ENCODE data around the gene COL7A1. TPM values are rescaled to one million over a fixed set of nuclear protein-coding genes. Genes with fewer than 3 reads are reported as not detected.
A peak's percentile ranks its signal among the peaks of the same experiment; 100 is the strongest.

COL7A1 gene
- total and polyA plus RNA-seq, 2 of the 13 experiments (the other 11 are each of a cell fraction or from before 2014, with no cell fraction given) = 2.7 to 11.7 TPM

DNA sequence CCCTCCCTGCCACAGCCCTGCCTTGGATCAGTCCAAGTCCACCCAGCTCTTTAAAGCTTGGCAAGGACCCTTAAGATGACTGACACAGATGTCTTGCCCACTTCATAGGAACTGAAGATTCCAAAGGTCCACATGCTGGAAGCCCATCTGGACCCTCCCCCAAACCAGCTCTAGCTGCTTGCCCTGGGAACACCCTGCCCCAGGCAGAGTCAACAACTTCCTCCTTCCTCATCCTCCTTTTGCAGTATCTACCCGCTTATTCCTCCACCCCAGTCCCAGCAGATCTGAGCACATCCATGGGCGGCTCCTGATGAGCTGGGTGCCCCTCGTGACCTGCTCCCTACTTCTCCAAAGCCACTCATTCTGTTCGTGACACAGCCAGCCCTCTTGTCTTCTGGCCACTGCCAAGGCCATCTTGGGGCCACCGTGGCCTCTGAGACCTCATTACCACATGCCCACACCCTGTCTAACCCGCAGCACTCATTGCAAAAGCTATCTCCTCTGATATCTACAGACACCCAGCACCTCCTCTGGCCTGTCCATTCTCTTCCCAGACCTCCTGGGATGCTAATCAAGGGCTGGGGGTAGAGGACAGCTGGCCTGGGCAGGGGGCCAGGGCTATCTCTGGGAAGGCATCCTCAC is 36.5 kb downstream of the COL7A1 start (continued):
- no peak for TF ChIP-seq RARG (CRISPR knock-in tag; IDR thresholded peaks at IDR 0.05; ENCODE audit: low read depth)
- 0 out of 2 replicates have a peak, but pooled peaks have one; percentile 26 for TF ChIP-seq SNAI1 (CRISPR knock-in tag; IDR thresholded peaks at IDR 0.05; ENCODE audit: borderline replicate concordance)
- TF ChIP-seq, protein P1, sequence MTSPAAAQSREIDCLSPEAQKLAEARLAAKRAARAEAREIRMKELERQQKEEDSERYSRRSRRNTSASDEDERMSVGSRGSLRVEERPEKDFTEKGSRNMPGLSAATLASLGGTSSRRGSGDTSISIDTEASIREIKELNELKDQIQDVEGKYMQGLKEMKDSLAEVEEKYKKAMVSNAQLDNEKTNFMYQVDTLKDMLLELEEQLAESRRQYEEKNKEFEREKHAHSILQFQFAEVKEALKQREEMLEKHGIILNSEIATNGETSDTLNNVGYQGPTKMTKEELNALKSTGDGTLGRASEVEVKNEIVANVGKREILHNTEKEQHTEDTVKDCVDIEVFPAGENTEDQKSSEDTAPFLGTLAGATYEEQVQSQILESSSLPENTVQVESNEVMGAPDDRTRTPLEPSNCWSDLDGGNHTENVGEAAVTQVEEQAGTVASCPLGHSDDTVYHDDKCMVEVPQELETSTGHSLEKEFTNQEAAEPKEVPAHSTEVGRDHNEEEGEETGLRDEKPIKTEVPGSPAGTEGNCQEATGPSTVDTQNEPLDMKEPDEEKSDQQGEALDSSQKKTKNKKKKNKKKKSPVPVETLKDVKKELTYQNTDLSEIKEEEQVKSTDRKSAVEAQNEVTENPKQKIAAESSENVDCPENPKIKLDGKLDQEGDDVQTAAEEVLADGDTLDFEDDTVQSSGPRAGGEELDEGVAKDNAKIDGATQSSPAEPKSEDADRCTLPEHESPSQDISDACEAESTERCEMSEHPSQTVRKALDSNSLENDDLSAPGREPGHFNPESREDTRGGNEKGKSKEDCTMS (CRISPR knock-in tag; conservative IDR thresholded peaks at IDR 0.05) = no peak
- TF ChIP-seq, protein P2, sequence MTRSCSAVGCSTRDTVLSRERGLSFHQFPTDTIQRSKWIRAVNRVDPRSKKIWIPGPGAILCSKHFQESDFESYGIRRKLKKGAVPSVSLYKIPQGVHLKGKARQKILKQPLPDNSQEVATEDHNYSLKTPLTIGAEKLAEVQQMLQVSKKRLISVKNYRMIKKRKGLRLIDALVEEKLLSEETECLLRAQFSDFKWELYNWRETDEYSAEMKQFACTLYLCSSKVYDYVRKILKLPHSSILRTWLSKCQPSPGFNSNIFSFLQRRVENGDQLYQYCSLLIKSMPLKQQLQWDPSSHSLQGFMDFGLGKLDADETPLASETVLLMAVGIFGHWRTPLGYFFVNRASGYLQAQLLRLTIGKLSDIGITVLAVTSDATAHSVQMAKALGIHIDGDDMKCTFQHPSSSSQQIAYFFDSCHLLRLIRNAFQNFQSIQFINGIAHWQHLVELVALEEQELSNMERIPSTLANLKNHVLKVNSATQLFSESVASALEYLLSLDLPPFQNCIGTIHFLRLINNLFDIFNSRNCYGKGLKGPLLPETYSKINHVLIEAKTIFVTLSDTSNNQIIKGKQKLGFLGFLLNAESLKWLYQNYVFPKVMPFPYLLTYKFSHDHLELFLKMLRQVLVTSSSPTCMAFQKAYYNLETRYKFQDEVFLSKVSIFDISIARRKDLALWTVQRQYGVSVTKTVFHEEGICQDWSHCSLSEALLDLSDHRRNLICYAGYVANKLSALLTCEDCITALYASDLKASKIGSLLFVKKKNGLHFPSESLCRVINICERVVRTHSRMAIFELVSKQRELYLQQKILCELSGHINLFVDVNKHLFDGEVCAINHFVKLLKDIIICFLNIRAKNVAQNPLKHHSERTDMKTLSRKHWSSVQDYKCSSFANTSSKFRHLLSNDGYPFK (CRISPR knock-in tag; IDR thresholded peaks at IDR 0.05; ENCODE audit: borderline replicate concordance) = peak; percentile 34; the same call in 1 of the 2 replicates
- TF ChIP-seq PHF8 (CRISPR knock-in tag; IDR thresholded peaks at IDR 0.05) = no peak
- TF ChIP-seq HDAC2 (CRISPR knock-in tag; IDR thresholded peaks at IDR 0.05) = no peak
- peak; percentile 9; the same call in 1 of the 2 replicates for TF ChIP-seq TBX2 (CRISPR knock-in tag; IDR thresholded peaks at IDR 0.05; ENCODE audit: borderline replicate concordance)
- TF ChIP-seq, protein P3, sequence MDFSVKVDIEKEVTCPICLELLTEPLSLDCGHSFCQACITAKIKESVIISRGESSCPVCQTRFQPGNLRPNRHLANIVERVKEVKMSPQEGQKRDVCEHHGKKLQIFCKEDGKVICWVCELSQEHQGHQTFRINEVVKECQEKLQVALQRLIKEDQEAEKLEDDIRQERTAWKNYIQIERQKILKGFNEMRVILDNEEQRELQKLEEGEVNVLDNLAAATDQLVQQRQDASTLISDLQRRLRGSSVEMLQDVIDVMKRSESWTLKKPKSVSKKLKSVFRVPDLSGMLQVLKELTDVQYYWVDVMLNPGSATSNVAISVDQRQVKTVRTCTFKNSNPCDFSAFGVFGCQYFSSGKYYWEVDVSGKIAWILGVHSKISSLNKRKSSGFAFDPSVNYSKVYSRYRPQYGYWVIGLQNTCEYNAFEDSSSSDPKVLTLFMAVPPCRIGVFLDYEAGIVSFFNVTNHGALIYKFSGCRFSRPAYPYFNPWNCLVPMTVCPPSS (IDR thresholded peaks at IDR 0.05) = no peak
- TF ChIP-seq MYNN (CRISPR knock-in tag; IDR thresholded peaks at IDR 0.05; ENCODE audit: low read depth) = no peak
- TF ChIP-seq RBM39 (IDR thresholded peaks at IDR 0.05; ENCODE audit: low read depth, low read length, poor library complexity, severe bottlenecking) = peak; percentile 4
- TF ChIP-seq, protein P4, sequence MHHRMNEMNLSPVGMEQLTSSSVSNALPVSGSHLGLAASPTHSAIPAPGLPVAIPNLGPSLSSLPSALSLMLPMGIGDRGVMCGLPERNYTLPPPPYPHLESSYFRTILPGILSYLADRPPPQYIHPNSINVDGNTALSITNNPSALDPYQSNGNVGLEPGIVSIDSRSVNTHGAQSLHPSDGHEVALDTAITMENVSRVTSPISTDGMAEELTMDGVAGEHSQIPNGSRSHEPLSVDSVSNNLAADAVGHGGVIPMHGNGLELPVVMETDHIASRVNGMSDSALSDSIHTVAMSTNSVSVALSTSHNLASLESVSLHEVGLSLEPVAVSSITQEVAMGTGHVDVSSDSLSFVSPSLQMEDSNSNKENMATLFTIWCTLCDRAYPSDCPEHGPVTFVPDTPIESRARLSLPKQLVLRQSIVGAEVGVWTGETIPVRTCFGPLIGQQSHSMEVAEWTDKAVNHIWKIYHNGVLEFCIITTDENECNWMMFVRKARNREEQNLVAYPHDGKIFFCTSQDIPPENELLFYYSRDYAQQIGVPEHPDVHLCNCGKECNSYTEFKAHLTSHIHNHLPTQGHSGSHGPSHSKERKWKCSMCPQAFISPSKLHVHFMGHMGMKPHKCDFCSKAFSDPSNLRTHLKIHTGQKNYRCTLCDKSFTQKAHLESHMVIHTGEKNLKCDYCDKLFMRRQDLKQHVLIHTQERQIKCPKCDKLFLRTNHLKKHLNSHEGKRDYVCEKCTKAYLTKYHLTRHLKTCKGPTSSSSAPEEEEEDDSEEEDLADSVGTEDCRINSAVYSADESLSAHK (CRISPR knock-in tag; IDR thresholded peaks at IDR 0.05; ENCODE audit: borderline replicate concordance) = no peak
- no peak for TF ChIP-seq SP140L (CRISPR knock-in tag; IDR thresholded peaks at IDR 0.05; ENCODE audit: borderline replicate concordance)
- TF ChIP-seq, protein P5, sequence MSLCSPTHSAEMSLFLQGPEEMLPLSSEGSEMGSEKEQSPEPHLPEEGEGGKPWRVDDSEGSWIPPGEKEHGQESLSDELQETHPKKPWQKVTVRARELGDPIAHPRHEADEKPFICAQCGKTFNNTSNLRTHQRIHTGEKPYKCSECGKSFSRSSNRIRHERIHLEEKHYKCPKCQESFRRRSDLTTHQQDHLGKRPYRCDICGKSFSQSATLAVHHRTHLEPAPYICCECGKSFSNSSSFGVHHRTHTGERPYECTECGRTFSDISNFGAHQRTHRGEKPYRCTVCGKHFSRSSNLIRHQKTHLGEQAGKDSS (CRISPR knock-in tag; IDR thresholded peaks at IDR 0.05; ENCODE audit: borderline replicate concordance, low read depth) = 0 out of 2 replicates have a peak, but pooled peaks have one; percentile 32
- TF ChIP-seq, protein P6, sequence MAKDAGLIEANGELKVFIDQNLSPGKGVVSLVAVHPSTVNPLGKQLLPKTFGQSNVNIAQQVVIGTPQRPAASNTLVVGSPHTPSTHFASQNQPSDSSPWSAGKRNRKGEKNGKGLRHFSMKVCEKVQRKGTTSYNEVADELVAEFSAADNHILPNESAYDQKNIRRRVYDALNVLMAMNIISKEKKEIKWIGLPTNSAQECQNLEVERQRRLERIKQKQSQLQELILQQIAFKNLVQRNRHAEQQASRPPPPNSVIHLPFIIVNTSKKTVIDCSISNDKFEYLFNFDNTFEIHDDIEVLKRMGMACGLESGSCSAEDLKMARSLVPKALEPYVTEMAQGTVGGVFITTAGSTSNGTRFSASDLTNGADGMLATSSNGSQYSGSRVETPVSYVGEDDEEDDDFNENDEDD (CRISPR knock-in tag; IDR thresholded peaks at IDR 0.05; ENCODE audit: borderline replicate concordance) = no peak
- no peak for TF ChIP-seq AHR (CRISPR knock-in tag; IDR thresholded peaks at IDR 0.05)
- TF ChIP-seq BRD4 (CRISPR knock-in tag; IDR thresholded peaks at IDR 0.05) = no peak

All from HepG2 (cell line).